ENCODE measurements around the gene ID2. TPM values are rescaled to one million over a fixed set of nuclear protein-coding genes. Genes with fewer than 3 reads are reported as not detected.

ID2 gene
- total and polyA plus RNA-seq, 3 donors from 2014 or later: 31.3 to 87.2 (median 48.8) TPM

DNA sequence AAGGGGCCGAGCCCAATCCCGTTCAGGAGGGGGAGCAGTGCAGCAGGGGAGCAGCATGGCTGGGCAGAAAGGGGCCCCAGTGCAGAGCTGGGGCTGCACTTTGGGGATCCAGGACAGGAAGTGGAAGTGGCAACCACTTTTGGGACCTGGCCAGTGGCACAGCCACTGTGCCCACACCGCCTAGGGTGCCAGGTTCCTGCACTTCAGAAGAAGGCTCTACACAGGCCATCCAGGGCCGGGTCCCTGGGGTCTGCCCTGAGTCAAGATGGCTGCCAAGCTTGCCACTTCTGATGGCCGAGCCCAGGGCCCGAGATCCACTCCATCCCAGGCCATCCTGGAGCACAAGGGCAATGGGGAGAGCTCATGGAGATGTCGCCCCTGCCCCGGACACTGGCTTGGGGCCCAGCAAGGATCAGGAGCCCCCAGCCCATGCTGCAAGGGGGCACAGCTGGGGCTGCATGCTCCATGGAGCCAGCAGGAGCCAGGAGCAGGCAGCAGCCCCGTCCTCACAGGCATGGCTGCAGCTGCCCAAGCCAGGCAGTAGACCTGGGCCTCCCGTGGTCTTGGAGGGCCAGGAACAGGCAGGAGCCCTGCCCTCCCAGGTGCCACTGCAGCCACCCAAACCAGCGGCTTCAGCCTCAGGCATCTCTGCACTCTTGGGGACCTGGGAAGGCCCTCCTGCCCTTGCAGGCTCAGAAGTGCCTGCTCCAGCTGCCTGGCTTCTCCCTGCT lies 35.0 kb upstream of the ID2 start:
- DNase-seq: no peak
- TF ChIP-seq CTCF (IDR thresholded peaks at IDR 0.05): no peak
- no peak for TF ChIP-seq POLR2A (IDR thresholded peaks at IDR 0.05)
- intact Hi-C loops (cut with DNase I; ENCODE audit: low total_unique reads): no loop called here
- no peaks in the 10 kb centered on the region for H3K36me3 ChIP-seq (ENCODE audit: low read depth, missing control alignments)
- no peak overlapping the region for H3K4me3 ChIP-seq
- WGBS, 2 donors: 85 to 100% methylated on average over 2 to 10 of the region's 11 CpGs
- H3K4me1 ChIP-seq: no peaks in the 10 kb centered on the region
- H3K27me3 ChIP-seq: no peaks in the 10 kb centered on the region
- no peak overlapping the region for H3K27ac ChIP-seq
- no peaks in the 10 kb centered on the region for H3K9me3 ChIP-seq

DNA sequence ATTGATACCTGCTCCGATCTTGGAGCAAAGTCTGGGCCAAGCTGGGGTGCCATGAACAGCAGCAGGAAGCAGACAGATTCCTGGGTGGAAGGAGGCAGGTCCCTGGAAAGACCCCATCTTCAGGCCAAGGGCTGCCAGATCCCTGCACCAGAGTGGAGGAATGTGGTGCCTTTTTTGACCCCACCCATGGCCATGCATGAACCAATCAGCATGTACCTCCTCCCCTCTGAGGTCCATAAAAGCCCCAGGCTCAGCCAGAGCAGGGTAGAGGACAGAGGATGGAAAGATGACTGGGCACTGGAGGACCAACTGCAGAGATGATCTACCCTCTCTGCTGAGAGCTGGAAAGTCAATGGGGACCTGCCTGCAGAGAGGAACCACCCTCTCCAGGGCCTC lies 34.4 kb upstream of the ID2 start:
- no peak for TF ChIP-seq POLR2A (IDR thresholded peaks at IDR 0.05)
- no peak for TF ChIP-seq CTCF (IDR thresholded peaks at IDR 0.05)
- no peaks in the 10 kb centered on the region for H3K36me3 ChIP-seq (ENCODE audit: low read depth, missing control alignments)
- DNase-seq: no peak
- H3K9me3 ChIP-seq: no peaks in the 10 kb centered on the region
- no peak overlapping the region for H3K4me3 ChIP-seq
- H3K27me3 ChIP-seq: no peaks in the 10 kb centered on the region
- 83% methylated on average over 1 of the region's 1 CpG; no CpG with 5 or more reads in 1 of the 2 donors for WGBS, 2 donors
- intact Hi-C loops (cut with DNase I; ENCODE audit: low total_unique reads): no loop called here
- H3K27ac ChIP-seq: no peak overlapping the region
- H3K4me1 ChIP-seq: no peaks in the 10 kb centered on the region

- TF ChIP-seq CTCF (IDR thresholded peaks at IDR 0.05): no peak
- TF ChIP-seq POLR2A (IDR thresholded peaks at IDR 0.05): no peak
- intact Hi-C loops (cut with DNase I; ENCODE audit: low total_unique reads): no loop called here
- Histone ChIP-seq H3K27ac (no peak overlapping the region), H3K27me3 (no peaks in the 10 kb centered on the region), H3K4me1 (no peaks in the 10 kb centered on the region), H3K36me3 (ENCODE audit: low read depth, missing control alignments) (no peaks in the 10 kb centered on the region), H3K9me3 (no peaks in the 10 kb centered on the region), H3K4me3 (no peak overlapping the region)
- WGBS, 2 donors: 83 to 91% methylated on average over 6 to 11 of the region's 11 CpGs
- DNase-seq: no peak
Observed at GRCh38 chr2:8648441-8649213, 33.2 kb upstream of the ID2 start.

- Histone ChIP-seq H3K27me3 (no peaks in the 10 kb centered on the region), H3K27ac (no peak overlapping the region), H3K9me3 (no peaks in the 10 kb centered on the region), H3K4me3 (no peak overlapping the region), H3K4me1 (no peaks in the 10 kb centered on the region), H3K36me3 (ENCODE audit: low read depth, missing control alignments) (no peaks in the 10 kb centered on the region)
- DNase-seq: no peak
- TF ChIP-seq CTCF (IDR thresholded peaks at IDR 0.05) (no peak), POLR2A (IDR thresholded peaks at IDR 0.05) (no peak)
- 67 to 81% methylated on average over 6 of the region's 6 CpGs for WGBS, 2 donors
- intact Hi-C loops (cut with DNase I; ENCODE audit: low total_unique reads): no loop called here
Observed at GRCh38 chr2:8649718-8650117, 32.1 kb upstream of the ID2 start.
